Testis (tissue), 3 donors: ENCODE data around the gene BAHCC1. TPM values are rescaled to one million over a fixed set of nuclear protein-coding genes. Genes with fewer than 3 reads are reported as not detected.
A peak's percentile ranks its signal among the peaks of the same experiment; 100 is the strongest.

ENCODE experiments used
- DNase-seq: peaks from one replicate; pipeline ENCODE4 v3.0.0-alpha.2; 2019
- H3K27ac ChIP-seq, 2 donors: fragments of 200-600 bp; sonication (generic); one replicate each; pipeline ENCODE4 v1.5.1; 2019
- H3K27me3 ChIP-seq: fragments of 200-600 bp; sonication (generic); one replicate; pipeline ENCODE4 v1.5.1; 2019
- H3K36me3 ChIP-seq: fragments of 200-600 bp; sonication (generic); one replicate; pipeline ENCODE4 v1.5.1; 2017; ENCODE audit warnings: low read depth; ENCODE audit errors: missing control alignments
- H3K4me1 ChIP-seq: fragments of 200-600 bp; sonication (generic); one replicate; pipeline ENCODE4 v1.5.1; 2019
- H3K4me3 ChIP-seq, 2 donors: fragments of 200-600 bp; sonication (generic); one replicate each; pipeline ENCODE4 v1.5.1; 2017 to 2019
- H3K9me3 ChIP-seq: fragments of 200-600 bp; sonication (generic); one replicate; pipeline ENCODE4 v1.5.1; 2017
- POLR2A ChIP-seq: fragments of 450-650 bp; IDR thresholded peaks from one replicate; pipeline ENCODE4 v1.6.1; 2017; ENCODE audit warnings: antibody characterized with exemption, mild to moderate bottlenecking, moderate library complexity
- WGBS, 2 donors: methylation state at CpG; one replicate each; pipeline ENCODE4 v1.1.5; 2018; 5-methylcytosine and 5-hydroxymethylcytosine counted together
- intact Hi-C: fragments of 100-400 bp; cut with DNase I; formaldehyde crosslinking; loops from one replicate; pipeline ENCODE4 v1.15.1; 2023; ENCODE audit warnings: low total_unique reads
- polyA plus RNA-seq: library from polyadenylated mRNA; stranded (reverse); fragments of 350-450 nt; fragmentation: Illumina TruSeq; extraction: RNeasy Lipid Tissue Mini Kit (QIAGEN cat#74804); gene quantifications from one replicate; pipeline ENCODE4 v1.2.3, GENCODE V29; 2014; ENCODE audit warnings: low read depth, low replicate concordance; ENCODE audit not compliant: insufficient read depth
- total RNA-seq, 2 donors: library from RNA; depleted of rRNA; stranded (reverse); fragments of >200 nt; gene quantifications; one replicate each; pipeline ENCODE4 v1.2.3, GENCODE V29; 2016
- TF ChIP-seq, protein P1 (sequence below), 3 experiments: fragments of 450-650 bp in 2 of 3; fragments of 200-600 bp in 1 of 3; sonication (generic) in 1 of 3; IDR thresholded peaks; one replicate each; pipeline ENCODE4 v1.5.1; 2016 to 2019; ENCODE audit warnings: antibody characterized with exemption in 3 of 3, mild to moderate bottlenecking in 2 of 3, moderate library complexity in 1 of 3

Gene BAHCC1
- total and polyA plus RNA-seq, 3 donors from 2014 or later: 11.3 to 30.2 (median 29.2) TPM

DNA sequence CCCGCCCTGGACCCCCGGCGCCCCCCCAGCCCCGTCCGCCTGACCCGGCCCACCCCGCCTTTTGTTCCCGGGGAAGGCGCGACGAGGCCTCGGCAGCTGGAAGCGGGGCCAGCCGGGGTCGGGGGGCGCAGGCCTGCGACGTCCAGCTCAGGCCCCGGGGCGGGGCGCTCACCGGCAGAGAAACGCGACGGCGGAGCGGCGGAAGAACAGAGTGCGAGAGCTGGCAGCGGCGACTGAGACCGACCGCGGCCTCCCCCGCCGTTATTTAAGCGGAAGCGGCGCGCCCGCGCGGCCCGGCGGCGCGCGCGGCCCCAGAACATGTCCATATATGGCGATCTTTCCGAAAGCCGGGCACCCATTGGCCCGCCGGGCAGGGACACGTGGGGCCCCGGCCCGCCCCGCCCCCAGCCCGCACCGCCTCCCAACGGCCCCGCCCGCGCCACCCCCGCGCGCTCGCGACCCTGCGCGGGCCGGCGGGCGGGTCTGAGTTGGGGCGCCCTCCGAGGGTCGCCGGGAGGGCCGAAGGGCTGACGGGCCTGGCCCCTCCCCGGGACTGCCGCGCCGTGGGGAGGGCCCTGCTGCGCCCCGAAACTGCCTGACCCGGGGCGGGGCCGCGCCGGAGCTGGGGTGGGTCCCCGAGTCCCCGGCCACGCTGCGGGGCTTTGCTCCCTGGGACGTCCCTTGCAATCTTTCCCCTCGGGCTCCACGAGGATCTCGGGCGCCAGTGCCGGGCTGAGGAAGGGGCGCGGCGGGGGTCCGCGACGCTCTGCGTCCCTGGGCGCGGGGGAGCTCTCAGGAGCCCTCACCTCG, 117.5 kb downstream of the BAHCC1 start, which contains the start of gene ACTG1:
ACTG1 (minus strand) TSS at position 238 of the 810 bp plus-strand sequence. CDS start 445 bp downstream, outside the sequence.
- DNase-seq: peak; percentile 93
- H3K27me3 ChIP-seq: no peaks in the 10 kb centered on the region
- peak within 1 kb of the TSS; percentile 74 to 96 for H3K4me3 ChIP-seq
- no peaks in the 10 kb centered on the region for H3K36me3 ChIP-seq
- TF ChIP-seq, protein P1, sequence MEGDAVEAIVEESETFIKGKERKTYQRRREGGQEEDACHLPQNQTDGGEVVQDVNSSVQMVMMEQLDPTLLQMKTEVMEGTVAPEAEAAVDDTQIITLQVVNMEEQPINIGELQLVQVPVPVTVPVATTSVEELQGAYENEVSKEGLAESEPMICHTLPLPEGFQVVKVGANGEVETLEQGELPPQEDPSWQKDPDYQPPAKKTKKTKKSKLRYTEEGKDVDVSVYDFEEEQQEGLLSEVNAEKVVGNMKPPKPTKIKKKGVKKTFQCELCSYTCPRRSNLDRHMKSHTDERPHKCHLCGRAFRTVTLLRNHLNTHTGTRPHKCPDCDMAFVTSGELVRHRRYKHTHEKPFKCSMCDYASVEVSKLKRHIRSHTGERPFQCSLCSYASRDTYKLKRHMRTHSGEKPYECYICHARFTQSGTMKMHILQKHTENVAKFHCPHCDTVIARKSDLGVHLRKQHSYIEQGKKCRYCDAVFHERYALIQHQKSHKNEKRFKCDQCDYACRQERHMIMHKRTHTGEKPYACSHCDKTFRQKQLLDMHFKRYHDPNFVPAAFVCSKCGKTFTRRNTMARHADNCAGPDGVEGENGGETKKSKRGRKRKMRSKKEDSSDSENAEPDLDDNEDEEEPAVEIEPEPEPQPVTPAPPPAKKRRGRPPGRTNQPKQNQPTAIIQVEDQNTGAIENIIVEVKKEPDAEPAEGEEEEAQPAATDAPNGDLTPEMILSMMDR (IDR thresholded peaks at IDR 0.05): no peak
- TF ChIP-seq POLR2A: peak; percentile 49
- intact Hi-C loops: loop anchor here (2.0 kb wide), 1 partner anchor 114 kb away; no protein-coding TSS in a partner anchor
- H3K27ac ChIP-seq: peak within 1 kb of the TSS; percentile 99 to 100
- H3K9me3 ChIP-seq: no peaks in the 10 kb centered on the region
- H3K4me1 ChIP-seq: peaks cover 37% of the 10 kb centered on the region
- 1% methylated on average over 55 of the region's 111 CpGs; no CpG with 5 or more reads in 1 of the 2 donors for WGBS, 2 donors

DNA sequence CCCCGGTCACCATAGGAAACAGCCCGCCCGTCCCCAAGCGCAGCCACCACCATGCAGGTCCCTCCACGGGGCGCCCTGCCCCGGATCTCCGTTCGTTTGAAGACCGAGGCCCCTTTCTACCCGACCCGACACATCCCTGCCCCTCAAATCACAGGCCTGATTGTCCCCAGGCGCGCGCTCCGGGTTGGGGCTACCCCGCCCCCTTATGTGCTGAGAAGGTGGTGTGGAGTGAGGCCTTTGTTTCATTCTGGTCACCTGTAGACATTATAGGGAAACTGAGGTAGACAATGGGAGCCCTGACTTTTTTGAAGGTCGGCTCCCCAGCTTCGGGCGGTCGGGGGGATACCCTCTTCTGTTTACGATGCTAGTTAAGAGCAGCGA, 118.1 kb downstream of the BAHCC1 start:
- peak; percentile 67 for DNase-seq
- Histone ChIP-seq H3K4me3 (peak overlapping the region; percentile 74 to 96), H3K4me1 (peaks cover 42% of the 10 kb centered on the region), H3K27ac (peak overlapping the region; percentile 99 to 100), H3K27me3 (no peaks in the 10 kb centered on the region), H3K9me3 (no peaks in the 10 kb centered on the region), H3K36me3 (no peaks in the 10 kb centered on the region)
- WGBS, 2 donors: 0 to 1% methylated on average over 10 to 23 of the region's 23 CpGs
- intact Hi-C loops: loop anchor here (2.0 kb wide), 1 partner anchor 115 kb away; no protein-coding TSS in a partner anchor
- no peak for TF ChIP-seq POLR2A
- TF ChIP-seq, protein P1 (IDR thresholded peaks at IDR 0.05): no peak

DNA sequence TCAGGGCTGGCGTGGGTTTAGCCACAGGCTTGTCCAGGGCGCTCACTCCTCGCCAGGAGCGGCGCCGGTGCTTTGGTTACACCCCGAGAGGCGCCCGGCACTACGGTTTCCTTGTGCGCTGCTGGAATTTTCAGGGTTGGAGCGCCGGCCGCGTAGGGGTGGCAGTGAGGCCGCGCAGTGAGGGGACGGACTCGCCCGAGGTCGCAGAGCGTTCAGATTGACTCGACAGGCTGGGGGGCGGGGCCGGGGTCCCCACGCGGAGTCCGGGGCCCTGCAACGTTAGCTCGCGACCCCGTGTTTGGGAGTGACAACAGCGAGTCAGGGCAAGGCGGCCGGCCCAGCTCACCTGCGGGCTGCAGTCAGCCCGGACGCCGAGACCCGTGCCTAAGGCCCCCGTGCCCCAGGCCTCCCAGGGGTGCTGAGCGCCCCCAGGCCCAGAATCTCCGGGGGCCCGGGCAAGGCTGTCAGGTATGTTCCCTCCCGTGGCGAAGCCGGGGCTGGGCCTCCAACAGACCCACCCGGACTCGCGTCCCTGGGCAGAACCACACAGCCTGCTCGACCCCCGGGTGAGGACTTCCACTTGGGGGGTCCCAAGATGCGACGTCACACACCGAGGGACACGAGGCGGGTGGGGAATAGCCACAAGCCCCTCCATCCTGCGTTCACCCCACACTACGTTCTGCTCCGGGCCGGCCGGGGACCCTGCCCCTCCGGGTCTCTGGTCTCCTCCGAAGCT, 118.7 kb downstream of the BAHCC1 start:
- DNase-seq: peak; percentile 69
- no peaks in the 10 kb centered on the region for H3K36me3 ChIP-seq
- no peaks in the 10 kb centered on the region for H3K9me3 ChIP-seq
- TF ChIP-seq, protein P1 (IDR thresholded peaks at IDR 0.05): no peak
- TF ChIP-seq POLR2A: no peak
- peak overlapping the region; percentile 99 to 100 for H3K27ac ChIP-seq
- no peaks in the 10 kb centered on the region for H3K27me3 ChIP-seq
- 0 to 3% methylated on average over 18 to 59 of the region's 64 CpGs for WGBS, 2 donors
- intact Hi-C loops: loop anchor here (2.0 kb wide), 1 partner anchor 115 kb away; no protein-coding TSS in a partner anchor
- H3K4me1 ChIP-seq: peaks cover 45% of the 10 kb centered on the region
- H3K4me3 ChIP-seq: peak overlapping the region; percentile 74 to 96

DNA sequence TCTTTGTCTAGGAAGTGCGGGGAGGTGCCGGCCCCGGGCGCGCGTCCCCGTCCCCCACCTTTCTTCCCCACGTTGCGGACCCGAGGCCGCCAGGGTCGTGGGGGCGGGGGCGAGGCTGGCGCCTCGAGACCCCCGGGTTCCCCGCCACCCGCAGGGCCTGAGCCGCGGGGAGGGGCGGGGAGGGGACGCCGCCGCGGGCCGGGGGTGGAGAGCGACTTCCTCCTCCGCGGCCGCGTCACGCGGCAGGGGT, 119.2 kb downstream of the BAHCC1 start:
- Histone ChIP-seq H3K9me3 (no peaks in the 10 kb centered on the region), H3K4me3 (peak overlapping the region; percentile 74 to 96), H3K27ac (peak overlapping the region; percentile 99 to 100), H3K27me3 (no peaks in the 10 kb centered on the region), H3K36me3 (no peaks in the 10 kb centered on the region), H3K4me1 (peaks cover 44% of the 10 kb centered on the region)
- TF ChIP-seq, protein P1 (IDR thresholded peaks at IDR 0.05): no peak
- TF ChIP-seq POLR2A: no peak
- whole genome bisulfite sequencing, 2 donors: no CpG with 5 or more reads among the region's 34 CpGs
- no peak for DNase-seq
- intact Hi-C loops: no loop called here
